Measurements from ENCODE around the gene HIBCH. TPM values are rescaled to one million over a fixed set of nuclear protein-coding genes. Genes with fewer than 3 reads are reported as not detected.

The HIBCH gene
- total and polyA plus RNA-seq, 4 donors = 20.2 to 65.2 (median 32.8) TPM

GRCh38 chr2:190184460-190184859 is 135.2 kb downstream of the HIBCH start:
- 82% methylated on average over 4 of the region's 4 CpGs for WGBS
- DNase-seq (ENCODE audit: low spot score) = peak; percentile 50
- Histone ChIP-seq H3K4me3 (ENCODE audit: low read depth in 1 of 3, low read length in 3 of 3) (no peak overlapping the region), H3K9ac (ENCODE audit: low read depth in 1 of 2, low read length in 2 of 2) (no peak overlapping the region), H3K36me3 (ENCODE audit: control insufficient read depth in 4 of 4, insufficient read depth in 3 of 4, low read depth in 1 of 4, low read length in 3 of 4) (no peaks in the 10 kb centered on the region), H3K27me3 (ENCODE audit: control insufficient read depth in 4 of 4, insufficient read depth in 4 of 4, low read length in 3 of 4) (no peaks in the 10 kb centered on the region), H3K27ac (ENCODE audit: low read depth in 1 of 2, low read length in 2 of 2) (no peak overlapping the region), H3K4me1 (ENCODE audit: control insufficient read depth in 4 of 4, insufficient read depth in 4 of 4, low read length in 3 of 4) (peaks cover 0 to 10% (median 3%) of the 10 kb centered on the region in 4 donors), H3K9me3 (ENCODE audit: control insufficient read depth in 4 of 4, low read length in 3 of 4) (no peaks in the 10 kb centered on the region)
- TF ChIP-seq MAX (IDR thresholded peaks at IDR 0.05) = no peak
- no peak for TF ChIP-seq FOXA2 (IDR thresholded peaks at IDR 0.05)
- TF ChIP-seq SP1 (IDR thresholded peaks at IDR 0.05) = no peak
- peak; percentile 49 for TF ChIP-seq NR2F2 (IDR thresholded peaks at IDR 0.05)
- TF ChIP-seq FOXA1 (IDR thresholded peaks at IDR 0.05) = no peak
- TF ChIP-seq ATF3 (IDR thresholded peaks at IDR 0.05) = no peak
- no peak for TF ChIP-seq HNF4A (conservative IDR thresholded peaks at IDR 0.05)
- no peak for TF ChIP-seq JUND (IDR thresholded peaks at IDR 0.05)

GRCh38 chr2:190183539-190183938 is 136.1 kb downstream of the HIBCH start:
- H3K27ac ChIP-seq (ENCODE audit: low read depth in 1 of 2, low read length in 2 of 2) = no peak overlapping the region
- no peaks in the 10 kb centered on the region for H3K9me3 ChIP-seq (ENCODE audit: control insufficient read depth in 4 of 4, low read length in 3 of 4)
- peaks cover 0 to 10% (median 3%) of the 10 kb centered on the region in 4 donors for H3K4me1 ChIP-seq (ENCODE audit: control insufficient read depth in 4 of 4, insufficient read depth in 4 of 4, low read length in 3 of 4)

More at GRCh38 chr2:190183539-190183938, 136.1 kb downstream of the HIBCH start:
- no peak for DNase-seq (ENCODE audit: low spot score)
- WGBS = 86% methylated on average over 2 of the region's 2 CpGs
- no peaks in the 10 kb centered on the region for H3K36me3 ChIP-seq (ENCODE audit: control insufficient read depth in 4 of 4, insufficient read depth in 3 of 4, low read depth in 1 of 4, low read length in 3 of 4)
- H3K9ac ChIP-seq (ENCODE audit: low read depth in 1 of 2, low read length in 2 of 2) = no peak overlapping the region
- no peaks in the 10 kb centered on the region for H3K27me3 ChIP-seq (ENCODE audit: control insufficient read depth in 4 of 4, insufficient read depth in 4 of 4, low read length in 3 of 4)
- H3K4me3 ChIP-seq (ENCODE audit: low read depth in 1 of 3, low read length in 3 of 3) = no peak overlapping the region
- no peak for TF ChIP-seq RAD21 (IDR thresholded peaks at IDR 0.05)
- no peak for TF ChIP-seq CTCF (IDR thresholded peaks at IDR 0.05; ENCODE audit: low read depth, low read length, missing input control)
- TF ChIP-seq FOXA2 (IDR thresholded peaks at IDR 0.05) = no peak
- no peak for TF ChIP-seq HNF4G (IDR thresholded peaks at IDR 0.05)
- TF ChIP-seq JUND (IDR thresholded peaks at IDR 0.05) = no peak
- TF ChIP-seq MAX (IDR thresholded peaks at IDR 0.05) = no peak
- TF ChIP-seq NR2F2 (IDR thresholded peaks at IDR 0.05) = no peak
- no peak for TF ChIP-seq ZBTB33 (IDR thresholded peaks at IDR 0.05)
- TF ChIP-seq RXRA (IDR thresholded peaks at IDR 0.05) = no peak
- no peak for TF ChIP-seq YY1 (IDR thresholded peaks at IDR 0.05)
- TF ChIP-seq ATF3 (IDR thresholded peaks at IDR 0.05) = no peak
- TF ChIP-seq HNF4A (conservative IDR thresholded peaks at IDR 0.05) = no peak
- TF ChIP-seq FOXA1 (IDR thresholded peaks at IDR 0.05) = no peak
- no peak for TF ChIP-seq EGR1 (IDR thresholded peaks at IDR 0.05; ENCODE audit: low read depth in 2 of 2)
- no peak for TF ChIP-seq GABPA (IDR thresholded peaks at IDR 0.05 in 1 of 2, conservative IDR thresholded peaks at IDR 0.05 in 1 of 2)
- no peak for TF ChIP-seq REST (IDR thresholded peaks at IDR 0.05)
- TF ChIP-seq TAF1 (conservative IDR thresholded peaks at IDR 0.05) = no peak
- no peak for TF ChIP-seq SP1 (IDR thresholded peaks at IDR 0.05)

Measured in liver (tissue), 9 donors.